Endometrial microvascular endothelial cells (primary cell): Measurements from ENCODE around the gene C21orf58. TPM values are rescaled to one million over a fixed set of nuclear protein-coding genes. Genes with fewer than 3 reads are reported as not detected.

ENCODE experiments used
- in situ Hi-C: cut with HindIII; loops from 2 replicates; pipeline ENCODE4 v1.10.0; 2017; ENCODE audit warnings: low sequenced_read_pairs, low pct_unique_long_range_greater_than_20kb; ENCODE audit errors: inconsistent ontology term
- total RNA-seq: library from RNA; depleted of rRNA; stranded (reverse); fragments of >200 nt; gene quantifications from one replicate; pipeline ENCODE4 v1.2.3, GENCODE V29; 2015; ENCODE audit errors: inconsistent ontology term

Gene C21orf58
- total RNA-seq, 1 donor from 2014 or later, result 6.7 TPM

DNA sequence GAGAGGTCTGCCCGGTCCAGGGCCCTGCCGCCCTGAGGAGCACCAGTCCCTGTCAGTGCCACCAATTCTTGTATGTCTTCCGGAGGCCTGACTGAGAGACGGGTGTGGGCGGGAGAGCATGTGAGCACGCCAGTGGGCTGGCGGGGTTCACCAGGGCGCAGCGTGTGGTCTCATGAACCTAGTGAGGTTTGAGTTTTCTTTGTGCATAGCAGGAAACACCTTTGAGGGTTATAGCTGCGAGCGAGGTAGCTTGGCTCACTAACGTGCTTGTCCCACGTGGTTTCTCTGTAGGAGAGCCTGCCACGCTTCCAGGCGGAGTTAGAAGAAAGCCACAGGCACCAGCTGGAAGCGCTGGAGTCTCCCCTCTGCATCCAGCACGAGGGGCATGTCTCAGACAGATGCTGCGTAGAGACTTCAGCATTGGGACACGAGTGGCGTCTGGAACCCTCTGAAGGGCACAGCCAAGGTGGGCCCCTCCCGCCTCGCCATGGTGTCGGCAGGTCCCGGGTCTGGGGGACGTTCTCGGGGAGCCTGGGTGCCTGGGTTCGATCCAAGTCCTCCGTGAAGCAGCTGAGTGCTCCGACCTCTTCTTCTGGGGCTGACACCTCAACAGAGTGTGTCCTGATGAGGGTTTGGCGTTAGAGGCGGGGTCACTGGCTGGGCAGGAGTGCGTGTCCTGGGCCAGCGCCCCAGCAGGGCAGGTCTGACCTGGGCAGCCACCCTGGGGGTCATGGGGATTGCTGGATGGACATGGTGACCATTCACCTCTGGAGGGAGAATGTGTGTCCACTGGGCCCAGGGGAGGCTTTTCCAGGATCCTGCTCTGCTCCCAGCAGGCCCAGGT lies 31.7 kb upstream of the C21orf58 start:
- in situ Hi-C loops, result no loop called here

DNA sequence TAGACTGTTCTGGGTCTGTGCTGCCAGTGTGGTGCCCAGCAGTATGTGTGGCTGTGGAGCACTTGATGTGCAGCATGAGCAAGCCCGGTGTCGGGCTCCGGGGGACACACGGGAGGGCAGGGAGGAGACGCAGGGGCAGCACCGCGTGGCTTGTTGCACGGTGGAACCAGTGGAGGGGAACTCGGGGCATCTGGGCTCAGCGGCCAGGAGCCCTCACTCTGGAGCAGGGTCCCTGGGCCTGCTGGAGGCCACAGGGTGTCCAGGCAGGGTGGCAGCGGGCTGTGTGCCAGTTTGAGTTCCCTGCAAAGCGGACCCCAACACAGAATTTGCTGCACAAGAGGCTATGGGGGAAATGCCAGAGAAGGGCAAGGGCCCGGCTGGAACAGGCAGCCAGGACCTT lies 30.8 kb upstream of the C21orf58 start:
- in situ Hi-C loops, result no loop called here

- in situ Hi-C loops, result no loop called here
Measured at GRCh38 chr21:46354046-46354445, 30.4 kb upstream of the C21orf58 start.

GRCh38 chr21:46352913-46353312 lies 29.2 kb upstream of the C21orf58 start:
- in situ Hi-C loops, result no loop called here

GRCh38 chr21:46352164-46352515 lies 28.5 kb upstream of the C21orf58 start:
- in situ Hi-C loops, result no loop called here

- in situ Hi-C loops, result no loop called here
Measured at GRCh38 chr21:46351476-46352163, 27.9 kb upstream of the C21orf58 start.

DNA sequence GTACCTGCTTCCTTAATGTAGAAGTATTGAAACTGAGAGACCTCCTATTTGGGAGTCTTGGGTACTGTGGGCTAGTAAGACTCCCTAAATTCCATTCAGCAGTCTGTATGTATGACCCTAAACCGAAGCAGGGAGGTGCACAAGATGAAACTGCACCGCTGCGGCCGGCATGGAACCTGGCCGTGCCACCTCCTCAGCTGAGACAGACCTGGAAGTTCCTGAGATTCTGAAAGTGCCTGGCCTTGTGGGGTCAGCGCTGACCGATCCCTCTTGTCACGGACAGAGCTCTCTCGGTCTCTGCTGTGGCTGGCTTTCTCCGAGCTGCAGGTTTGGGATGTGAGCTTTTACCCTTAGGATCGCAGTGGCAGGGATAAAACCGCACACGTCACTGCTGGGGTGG lies 27.3 kb upstream of the C21orf58 start:
- in situ Hi-C loops, result no loop called here

- in situ Hi-C loops, result no loop called here
Measured at GRCh38 chr21:46350571-46350970, 26.9 kb upstream of the C21orf58 start.

DNA sequence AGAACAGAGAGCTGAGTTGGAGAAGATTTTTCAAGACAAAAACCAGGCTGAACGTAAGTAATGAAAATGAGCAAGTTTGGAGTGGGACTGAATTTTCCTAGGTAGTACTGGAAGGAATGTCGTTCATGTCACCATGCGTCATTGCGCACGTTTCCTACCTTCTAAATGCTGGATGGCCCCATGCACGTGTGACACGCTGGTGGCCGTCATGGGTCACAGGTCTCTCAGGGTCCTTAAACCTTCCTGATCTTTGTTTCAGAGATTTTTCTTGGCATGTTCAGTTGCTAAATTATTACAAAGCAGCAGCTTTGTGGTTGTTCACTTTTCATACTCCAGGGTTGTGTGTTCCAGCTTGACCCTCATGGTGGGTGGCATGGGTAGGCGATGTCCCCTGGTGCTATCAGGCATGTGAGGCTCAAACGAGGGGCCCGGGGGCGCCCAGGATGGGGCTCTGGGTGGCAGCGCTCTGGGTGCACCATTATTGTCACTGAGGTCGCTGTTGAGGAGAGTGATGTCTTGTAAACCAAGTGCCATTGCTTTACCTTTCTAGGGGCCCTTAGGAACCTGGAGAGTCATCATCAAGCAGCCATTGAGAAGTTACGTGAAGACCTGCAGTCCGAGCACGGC lies 25.6 kb upstream of the C21orf58 start:
- in situ Hi-C loops, result no loop called here

DNA sequence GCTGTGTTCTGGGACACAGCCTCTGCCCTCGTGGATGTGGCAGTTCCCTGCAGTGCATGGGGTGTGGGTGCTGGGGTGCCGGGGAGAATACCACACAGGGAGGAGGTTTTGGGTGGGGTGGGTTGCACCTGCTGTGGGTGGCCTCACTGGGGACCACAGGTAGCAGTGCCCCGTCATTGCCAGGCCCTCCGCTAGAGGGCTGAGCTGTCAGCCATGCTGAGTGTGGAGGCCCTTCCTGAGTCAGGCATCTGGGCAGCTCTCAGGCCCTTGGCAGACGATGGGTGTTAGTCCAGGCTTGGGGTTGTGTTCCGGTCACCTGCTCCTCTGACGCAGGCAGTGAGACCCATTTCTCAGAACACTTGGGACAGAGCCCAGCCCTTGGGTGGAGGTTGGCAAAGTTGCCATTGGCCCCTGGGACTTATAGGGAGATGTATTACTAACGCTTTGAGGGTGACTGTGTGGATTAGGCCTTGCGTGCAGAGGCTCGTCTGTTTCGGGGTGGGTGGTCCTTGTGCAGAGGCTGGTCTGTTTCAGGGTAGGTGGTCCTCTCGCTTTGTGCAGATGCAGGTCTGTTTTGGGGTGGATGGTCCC lies 24.2 kb upstream of the C21orf58 start:
- in situ Hi-C loops, result no loop called here

GRCh38 chr21:46347203-46347550 lies 23.5 kb upstream of the C21orf58 start:
- in situ Hi-C loops, result no loop called here

DNA sequence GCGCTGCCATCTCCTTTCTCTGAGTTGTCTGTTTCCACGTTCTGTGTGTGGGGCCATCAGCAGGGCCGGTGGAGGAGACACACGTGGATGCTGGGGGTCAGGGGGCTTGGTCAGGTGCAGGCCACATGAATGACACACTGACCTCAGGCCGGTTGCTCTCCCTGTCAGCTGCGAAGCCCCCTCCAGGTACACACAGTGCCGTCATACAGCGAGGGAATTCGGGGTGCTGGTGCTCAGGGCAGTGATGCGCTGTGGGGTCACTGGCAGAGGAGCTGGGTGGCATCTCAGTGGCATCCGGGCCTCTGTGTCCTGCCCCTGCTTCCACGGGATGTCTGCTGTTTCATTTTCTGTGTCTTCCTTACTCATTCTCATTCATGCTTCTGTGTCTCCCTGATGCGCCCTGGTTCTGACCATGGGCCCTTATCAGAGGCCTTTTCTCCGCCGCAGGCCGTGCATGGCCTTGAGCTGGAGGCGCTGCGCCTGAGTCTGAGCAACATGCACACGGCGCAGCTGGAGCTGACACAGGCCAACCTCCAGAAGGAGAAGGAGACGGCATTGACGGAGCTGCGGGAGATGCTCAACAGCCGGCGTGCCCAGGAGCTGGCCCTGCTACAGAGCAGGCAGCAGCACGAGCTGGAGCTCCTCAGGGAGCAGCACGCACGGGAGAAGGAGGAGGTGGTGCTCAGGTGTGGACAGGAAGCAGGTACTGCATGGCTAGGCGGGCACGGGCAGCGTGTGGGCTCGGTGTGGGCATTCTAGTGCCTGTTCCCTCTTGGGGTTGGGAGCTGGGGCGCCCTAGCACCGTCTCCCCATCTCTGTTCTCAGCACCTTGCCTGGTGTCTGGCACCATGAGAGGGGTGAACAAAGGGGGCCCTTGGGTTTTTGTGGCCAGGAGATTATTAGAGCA lies 22.9 kb upstream of the C21orf58 start:
- in situ Hi-C loops, result no loop called here

DNA sequence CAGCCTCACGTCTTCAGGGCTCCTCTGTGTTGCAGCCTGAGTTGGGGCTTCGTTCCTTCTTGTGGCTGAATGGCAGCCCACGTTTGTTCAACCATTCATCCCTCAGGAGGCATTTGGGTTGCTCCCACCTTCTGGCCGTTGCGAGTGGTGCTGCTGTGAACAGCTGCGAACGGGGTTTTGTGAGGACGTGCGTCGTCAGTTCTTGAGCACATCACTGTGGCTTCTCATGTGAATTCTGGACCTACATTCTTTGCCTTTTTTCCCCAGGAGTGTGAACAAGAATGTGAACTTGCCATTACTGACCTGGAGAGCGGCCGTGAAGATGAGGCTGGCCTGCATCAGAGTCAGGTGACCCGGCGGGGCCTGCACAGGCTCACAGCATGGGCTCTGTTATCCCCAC lies 22.2 kb upstream of the C21orf58 start:
- in situ Hi-C loops, result no loop called here

DNA sequence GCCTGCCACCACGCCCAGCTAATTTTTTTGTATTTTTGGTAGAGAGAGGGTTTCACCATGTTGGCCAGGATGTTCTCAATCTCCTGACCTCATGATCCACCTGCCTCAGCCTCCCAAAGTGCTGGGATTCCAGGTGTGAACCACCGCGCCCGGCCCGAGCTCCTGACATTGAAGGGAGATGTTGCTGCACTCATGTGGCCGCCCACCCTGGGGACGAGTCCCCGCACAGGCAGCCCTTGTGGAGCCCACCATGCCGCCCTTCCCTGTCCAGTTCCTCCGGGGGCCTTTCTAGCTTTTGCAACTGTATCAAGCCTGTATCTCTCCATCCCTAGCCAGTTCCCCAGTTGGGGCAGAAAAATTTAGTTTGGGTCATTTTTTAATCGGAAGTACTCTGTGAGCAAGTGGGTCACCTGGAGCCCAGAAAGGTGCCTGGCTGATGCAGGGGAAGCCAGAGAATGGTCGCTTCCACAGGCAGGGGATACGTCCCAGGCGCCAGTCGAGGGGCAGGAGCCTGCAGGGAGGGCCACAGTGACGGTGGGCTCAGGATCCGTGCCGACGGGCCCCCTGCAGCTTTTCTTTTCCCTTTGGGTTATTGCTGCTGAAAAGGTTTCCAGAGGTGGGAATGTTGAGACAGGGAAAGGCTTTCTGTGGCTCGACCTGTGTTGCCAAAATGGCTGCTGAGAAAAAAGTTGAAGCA lies 20.7 kb upstream of the C21orf58 start:
- in situ Hi-C loops, result no loop called here

DNA sequence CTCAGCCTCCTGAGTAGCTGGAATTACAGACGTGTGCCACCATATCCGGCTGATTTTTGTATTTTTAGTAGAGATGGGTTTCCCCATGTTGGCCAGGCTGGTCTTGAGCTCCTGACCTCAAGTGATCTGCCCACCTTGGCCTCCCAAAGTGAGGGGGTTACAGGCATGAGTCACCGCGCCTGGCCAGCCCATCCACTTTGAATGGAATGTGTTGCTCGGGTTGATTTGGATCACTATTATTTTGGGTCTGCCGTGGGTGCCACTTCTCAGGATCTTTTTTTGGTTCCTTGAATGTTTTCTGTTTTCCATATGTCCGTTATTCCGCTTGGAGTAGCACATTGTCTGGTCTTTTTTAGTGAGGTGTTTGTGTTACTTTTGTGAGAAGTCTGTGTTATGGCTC lies 17.3 kb upstream of the C21orf58 start:
- in situ Hi-C loops, result no loop called here

- in situ Hi-C loops, result no loop called here
Measured at GRCh38 chr21:46336603-46337002, 12.9 kb upstream of the C21orf58 start.

- in situ Hi-C loops, result no loop called here
Measured at GRCh38 chr21:46334351-46335140, 10.9 kb upstream of the C21orf58 start.

GRCh38 chr21:46329796-46330195 lies 6.1 kb upstream of the C21orf58 start:
- in situ Hi-C loops, result no loop called here
